C4-2B (cell line): ENCODE measurements around the gene YTHDF2.

ENCODE experiments used
- H3K27ac ChIP-seq: fragments of 450-650 bp; 2 replicates; pipeline ENCODE4 v1.5.1; 2017
- ZFX ChIP-seq: fragments of 450-650 bp; IDR thresholded peaks from 2 replicates; pipeline ENCODE4 v1.6.1; 2017
- TF ChIP-seq, protein P1 (sequence below): fragments of 450-650 bp; conservative IDR thresholded peaks from 2 replicates; pipeline ENCODE4 v1.5.1; 2017; ENCODE audit warnings: mild to moderate bottlenecking

YTHDF2 gene

DNA sequence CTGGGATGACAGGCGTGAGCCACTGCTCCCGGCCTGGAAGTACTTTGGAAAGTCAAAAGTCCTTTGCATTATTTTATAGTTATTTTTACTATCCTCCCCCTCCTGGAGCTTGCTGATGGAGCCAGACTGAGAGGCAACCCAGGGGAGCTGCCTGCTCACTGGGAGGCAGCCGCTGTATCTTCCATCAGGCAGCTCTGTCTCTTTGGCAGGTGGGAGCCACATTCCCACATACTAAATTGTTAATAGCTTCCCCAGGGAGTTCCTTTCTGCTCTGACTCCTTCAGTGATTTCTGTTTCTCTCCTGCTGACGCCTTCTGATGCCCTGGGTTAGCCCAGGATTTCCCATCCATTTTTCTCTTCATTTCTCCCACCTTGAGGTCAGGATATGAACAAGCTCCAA lies 70.3 kb downstream of the YTHDF2 start:
- TF ChIP-seq, protein P1, sequence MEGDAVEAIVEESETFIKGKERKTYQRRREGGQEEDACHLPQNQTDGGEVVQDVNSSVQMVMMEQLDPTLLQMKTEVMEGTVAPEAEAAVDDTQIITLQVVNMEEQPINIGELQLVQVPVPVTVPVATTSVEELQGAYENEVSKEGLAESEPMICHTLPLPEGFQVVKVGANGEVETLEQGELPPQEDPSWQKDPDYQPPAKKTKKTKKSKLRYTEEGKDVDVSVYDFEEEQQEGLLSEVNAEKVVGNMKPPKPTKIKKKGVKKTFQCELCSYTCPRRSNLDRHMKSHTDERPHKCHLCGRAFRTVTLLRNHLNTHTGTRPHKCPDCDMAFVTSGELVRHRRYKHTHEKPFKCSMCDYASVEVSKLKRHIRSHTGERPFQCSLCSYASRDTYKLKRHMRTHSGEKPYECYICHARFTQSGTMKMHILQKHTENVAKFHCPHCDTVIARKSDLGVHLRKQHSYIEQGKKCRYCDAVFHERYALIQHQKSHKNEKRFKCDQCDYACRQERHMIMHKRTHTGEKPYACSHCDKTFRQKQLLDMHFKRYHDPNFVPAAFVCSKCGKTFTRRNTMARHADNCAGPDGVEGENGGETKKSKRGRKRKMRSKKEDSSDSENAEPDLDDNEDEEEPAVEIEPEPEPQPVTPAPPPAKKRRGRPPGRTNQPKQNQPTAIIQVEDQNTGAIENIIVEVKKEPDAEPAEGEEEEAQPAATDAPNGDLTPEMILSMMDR = no peak
- no peak for TF ChIP-seq ZFX
- no peak overlapping the region for H3K27ac ChIP-seq

DNA sequence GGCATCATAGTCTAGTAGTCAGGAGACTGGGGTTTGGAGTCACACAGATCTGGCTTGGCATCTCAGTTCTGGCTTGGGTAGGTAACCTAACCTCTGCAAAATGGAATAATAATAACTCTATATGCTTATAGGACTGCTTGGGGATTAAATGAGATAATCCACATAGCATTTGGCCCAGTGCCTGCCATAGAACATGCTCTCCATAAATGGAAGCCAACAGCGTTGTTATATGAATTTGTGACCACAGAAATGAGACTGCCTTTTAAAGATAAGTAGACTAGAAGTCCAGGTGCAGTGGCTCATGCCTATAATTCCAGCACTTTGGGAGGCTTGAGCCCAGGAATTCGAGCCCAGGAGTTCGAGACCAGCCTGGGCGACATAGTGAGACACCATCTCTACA lies 71.2 kb downstream of the YTHDF2 start:
- TF ChIP-seq ZFX = no peak
- TF ChIP-seq, protein P1 = no peak
- no peak overlapping the region for H3K27ac ChIP-seq

DNA sequence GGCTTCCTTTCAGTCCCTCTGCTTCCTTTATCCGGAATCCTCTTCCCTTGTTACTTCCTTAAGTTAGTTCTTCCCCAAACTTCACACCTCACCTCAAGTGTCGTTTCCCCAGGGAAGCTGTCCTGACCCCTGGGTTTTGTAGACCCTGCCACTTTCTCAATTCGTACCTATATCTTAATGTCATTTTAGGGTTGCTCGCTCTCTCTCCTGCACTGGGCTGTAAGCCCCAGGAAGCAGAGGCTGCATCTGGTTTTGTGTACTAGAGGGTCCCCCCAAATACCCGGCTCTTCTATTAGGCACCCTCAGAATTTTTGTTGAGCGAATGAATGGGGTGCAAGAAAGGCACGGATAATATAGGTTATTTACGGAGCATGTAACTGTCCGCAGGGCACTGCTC lies 74.6 kb downstream of the YTHDF2 start:
- H3K27ac ChIP-seq = no peak overlapping the region
- TF ChIP-seq, protein P1 = no peak
- TF ChIP-seq ZFX = no peak

DNA sequence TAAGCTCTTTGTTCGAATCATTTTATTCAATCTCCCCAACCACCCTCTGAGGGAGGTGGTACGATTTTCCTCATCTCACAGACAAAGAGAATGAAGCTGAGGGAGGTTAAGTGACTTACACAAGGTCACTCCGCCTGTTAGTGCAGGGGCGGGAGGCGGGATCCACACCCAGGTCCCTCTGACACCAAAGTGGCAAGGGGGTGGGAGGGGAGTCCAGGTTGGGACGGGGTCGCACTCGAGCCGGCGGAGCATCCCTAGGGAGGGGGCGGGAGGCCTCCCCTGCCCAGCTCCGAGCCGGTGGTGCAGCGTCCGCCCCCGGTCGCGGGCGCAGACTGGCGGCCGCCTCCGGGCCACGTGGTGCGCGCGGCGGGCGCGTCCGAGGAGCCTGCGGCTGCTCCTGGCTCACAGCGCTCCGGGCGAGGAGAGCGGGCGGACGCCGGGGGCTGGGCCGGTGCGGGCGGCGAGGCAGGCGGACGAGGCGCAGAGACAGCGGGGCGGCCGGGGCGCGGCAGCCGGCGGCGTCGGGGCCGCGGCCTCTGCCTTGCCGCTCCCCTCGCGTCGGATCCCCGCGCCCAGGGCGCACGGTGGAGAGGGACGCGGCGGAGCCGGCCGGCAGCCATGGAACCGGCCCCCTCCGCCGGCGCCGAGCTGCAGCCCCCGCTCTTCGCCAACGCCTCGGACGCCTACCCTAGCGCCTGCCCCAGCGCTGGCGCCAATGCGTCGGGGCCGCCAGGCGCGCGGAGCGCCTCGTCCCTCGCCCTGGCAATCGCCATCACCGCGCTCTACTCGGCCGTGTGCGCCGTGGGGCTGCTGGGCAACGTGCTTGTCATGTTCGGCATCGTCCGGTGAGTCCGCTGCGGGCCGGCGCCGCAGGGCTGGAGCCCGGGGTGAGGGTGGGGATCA lies 75.3 kb downstream of the YTHDF2 start, which contains the start of gene OPRD1:
Gene OPRD1, plus strand, starts transcription at position 405 of the 903 bp plus-strand sequence. Its CDS starts 214 bp downstream, at position 619.
- H3K27ac ChIP-seq = no peak within 1 kb of the TSS
- TF ChIP-seq ZFX = no peak
- TF ChIP-seq, protein P1 = no peak

DNA sequence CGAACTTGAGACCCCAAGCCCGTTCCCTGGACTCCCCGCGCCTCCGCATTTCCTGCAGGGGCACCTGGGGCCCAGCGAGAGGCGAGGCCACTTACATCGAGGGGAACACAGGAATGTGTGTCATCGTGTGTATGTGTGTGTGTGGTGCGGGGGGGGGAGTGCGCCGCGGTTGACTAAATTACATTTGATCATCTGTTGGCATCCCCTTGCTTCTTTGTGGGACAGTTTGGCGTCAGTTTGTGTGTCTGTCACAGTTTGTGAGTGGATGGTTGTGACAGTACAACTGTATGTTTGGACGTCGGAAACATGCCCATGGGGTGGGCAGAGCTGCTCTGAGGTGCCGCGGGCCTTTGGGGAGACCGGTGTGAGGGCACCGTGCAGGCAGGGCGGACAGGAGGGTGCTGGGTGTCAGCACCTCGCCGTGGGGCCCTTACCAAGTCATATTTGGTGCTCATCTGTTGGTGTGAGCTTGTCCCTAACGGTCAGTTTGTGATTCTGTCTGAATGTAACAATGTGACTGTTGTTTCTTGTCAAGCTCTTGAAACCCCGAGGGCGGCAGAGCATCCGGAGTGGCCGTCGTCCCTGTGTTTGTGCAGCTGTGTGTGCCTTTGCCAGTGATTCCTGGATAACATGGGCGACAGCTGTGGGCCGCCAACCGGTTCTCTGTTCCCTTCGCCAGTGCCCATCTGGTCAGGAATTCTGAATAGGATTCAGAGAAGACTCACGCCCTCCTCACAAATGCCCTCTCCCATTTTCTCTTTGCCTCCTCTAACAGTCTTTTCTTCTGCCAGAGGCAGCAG lies 76.1 kb downstream of the YTHDF2 start:
- no peak for TF ChIP-seq ZFX
- TF ChIP-seq, protein P1 = no peak
- H3K27ac ChIP-seq = no peak overlapping the region

DNA sequence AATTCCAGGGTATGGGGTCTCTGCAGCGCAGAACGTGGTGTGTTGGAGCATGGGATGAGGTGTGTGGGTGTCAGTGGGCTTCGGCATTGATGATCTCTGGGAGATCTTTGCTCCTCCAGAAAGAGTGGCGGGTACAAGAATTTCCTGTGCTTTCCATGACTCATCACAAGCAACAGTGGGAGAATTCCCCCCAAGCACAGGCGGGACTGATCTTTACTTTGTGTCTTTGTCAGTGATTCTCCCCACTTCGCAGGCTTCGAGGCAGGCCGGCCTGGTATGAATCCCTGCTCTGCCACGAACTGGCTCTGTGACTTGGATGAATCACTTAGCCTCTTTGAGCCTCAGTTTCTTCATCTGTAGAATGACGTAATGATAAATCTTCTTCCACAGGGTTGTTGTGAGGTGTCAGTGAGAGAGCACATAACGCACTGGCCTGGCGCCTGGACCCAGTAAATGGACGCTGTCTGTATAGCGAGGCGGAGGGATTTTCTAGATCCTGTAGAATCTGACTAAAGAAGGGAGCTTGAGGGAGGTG lies 77.3 kb downstream of the YTHDF2 start:
- TF ChIP-seq ZFX = no peak
- TF ChIP-seq, protein P1 = no peak
- H3K27ac ChIP-seq = no peak overlapping the region
